GM18868 (cell line): ENCODE results near the gene SPATA21.
"Not testable (repeated sequence)": the region's sequence is repeated elsewhere in the genome, so short reads cannot be mapped to it uniquely, and the experiment has no call there.

Source experiments
- ATAC-seq: cut with Tn5 transposase; IDR thresholded peaks from one replicate; pipeline ENCODE4 v1.9.1; 2021; ENCODE audit warnings: mild to moderate bottlenecking, moderate library complexity; ENCODE audit not compliant: unreplicated experiment

Gene SPATA21

GRCh38 chr1:16386454-16387113, 50.6 kb downstream of the SPATA21 start:
- ATAC-seq: no peak

- ATAC-seq: no peak
Measured at GRCh38 chr1:16385659-16386453, 51.4 kb downstream of the SPATA21 start.

GRCh38 chr1:16383888-16384287, 53.3 kb downstream of the SPATA21 start:
- ATAC-seq: no peak

- ATAC-seq: no peak
Measured at GRCh38 chr1:16380868-16381267, 56.4 kb downstream of the SPATA21 start.

GRCh38 chr1:16378443-16378842, 58.8 kb downstream of the SPATA21 start:
- no peak for ATAC-seq

GRCh38 chr1:16376971-16377370, 60.3 kb downstream of the SPATA21 start:
- ATAC-seq: no peak

GRCh38 chr1:16375521-16376340, 61.5 kb downstream of the SPATA21 start:
- ATAC-seq: no peak

- no peak for ATAC-seq
Measured at GRCh38 chr1:16374266-16374665, 63.0 kb downstream of the SPATA21 start.

- no peak for ATAC-seq
Measured at GRCh38 chr1:16372535-16373285, 64.5 kb downstream of the SPATA21 start.

GRCh38 chr1:16371725-16372124, 65.5 kb downstream of the SPATA21 start:
- no peak for ATAC-seq

GRCh38 chr1:16369821-16370220, 67.4 kb downstream of the SPATA21 start:
- no peak for ATAC-seq

GRCh38 chr1:16367968-16368890, 69.0 kb downstream of the SPATA21 start:
- ATAC-seq: no peak

GRCh38 chr1:16367258-16367967, 69.8 kb downstream of the SPATA21 start:
- ATAC-seq: peak; percentile 52

GRCh38 chr1:16366722-16367257, 70.4 kb downstream of the SPATA21 start, which contains the start of gene SZRD1:
Gene SZRD1, plus strand, starts transcription at chr1:16367242. Its CDS starts 16 bp downstream, at chr1:16367258.
- ATAC-seq: peak; percentile 78

GRCh38 chr1:16365146-16365498, 72.1 kb downstream of the SPATA21 start:
- ATAC-seq: not testable (repeated sequence)

GRCh38 chr1:16356867-16357266, 80.4 kb downstream of the SPATA21 start:
- ATAC-seq: no peak

- ATAC-seq: no peak
Measured at GRCh38 chr1:16354619-16355018, 82.6 kb downstream of the SPATA21 start.

- no peak for ATAC-seq
Measured at GRCh38 chr1:16352842-16353535, 84.2 kb downstream of the SPATA21 start.
